Hepatocyte (in vitro differentiated cells): ENCODE measurements around the gene TNS3. TPM values are rescaled to one million over a fixed set of nuclear protein-coding genes. Genes with fewer than 3 reads are reported as not detected.

Source experiments
- DNase-seq: peaks from one replicate; pipeline ENCODE4 v3.0.0-alpha.2; 2016; ENCODE audit warnings: low spot score
- H2AFZ ChIP-seq: fragments of 200-600 bp; sonication (generic); 2 replicates; pipeline ENCODE4 v1.6.0; 2016; ENCODE audit warnings: antibody characterized with exemption, mild to moderate bottlenecking
- H3K27ac ChIP-seq: fragments of 200-600 bp; sonication (generic); 2 replicates; pipeline ENCODE4 v1.5.1; 2016; ENCODE audit warnings: mild to moderate bottlenecking
- H3K27me3 ChIP-seq: fragments of 200-600 bp; sonication (generic); 2 replicates; pipeline ENCODE4 v1.6.1; 2016
- H3K36me3 ChIP-seq: fragments of 200-600 bp; sonication (generic); replicated peaks from 2 replicates; pipeline ENCODE4 v1.5.1; 2016; ENCODE audit warnings: low read depth; ENCODE audit not compliant: insufficient read depth
- H3K4me1 ChIP-seq: fragments of 200-600 bp; sonication (generic); 2 replicates; pipeline ENCODE4 v1.5.1; 2016; ENCODE audit warnings: mild to moderate bottlenecking, moderate library complexity; ENCODE audit not compliant: insufficient read depth
- H3K4me2 ChIP-seq: fragments of 200-600 bp; sonication (generic); 2 replicates; pipeline ENCODE4 v1.6.0; 2016
- H3K4me3 ChIP-seq: fragments of 200-600 bp; sonication (generic); 2 replicates; pipeline ENCODE4 v1.5.1; 2016; ENCODE audit warnings: mild to moderate bottlenecking
- H3K79me2 ChIP-seq: fragments of 200-600 bp; sonication (generic); 2 replicates; pipeline ENCODE4 v1.6.0; 2017; ENCODE audit warnings: mild to moderate bottlenecking
- H3K9me2 ChIP-seq: fragments of 200-600 bp; sonication (generic); replicated peaks from 2 replicates; pipeline ENCODE4 v1.6.0; 2017; ENCODE audit warnings: mild to moderate bottlenecking; ENCODE audit not compliant: insufficient read depth
- H3K9me3 ChIP-seq: fragments of 200-600 bp; sonication (generic); 2 replicates; pipeline ENCODE4 v1.5.1; 2016; ENCODE audit warnings: low read depth, mild to moderate bottlenecking
- H4K20me1 ChIP-seq: fragments of 200-600 bp; sonication (generic); 2 replicates; pipeline ENCODE4 v1.6.0; 2016; ENCODE audit warnings: mild to moderate bottlenecking; ENCODE audit not compliant: insufficient read depth, poor library complexity, severe bottlenecking
- EZH2 ChIP-seq: fragments of 200-600 bp; sonication (generic); IDR thresholded peaks from 2 replicates; pipeline ENCODE4 v1.6.1; 2016; ENCODE audit warnings: antibody characterized with exemption, mild to moderate bottlenecking, borderline replicate concordance
- EZH2phosphoT487 ChIP-seq: fragments of 200-600 bp; sonication (generic); IDR thresholded peaks from one replicate; pipeline ENCODE4 v1.6.1; 2018; ENCODE audit warnings: antibody characterized with exemption, mild to moderate bottlenecking, low read depth, moderate library complexity; ENCODE audit not compliant: unreplicated experiment, severe bottlenecking
- WGBS: methylation state at CpG from one replicate; pipeline ENCODE4 v1.1.6; 2016; ENCODE audit warnings: low lambda C conversion rate; ENCODE audit errors: missing lambda C conversion rate; 5-methylcytosine and 5-hydroxymethylcytosine counted together
- polyA plus RNA-seq: library from polyadenylated mRNA; unstranded; fragments of >200 nt; fragmentation: Nextera tagmentation; extraction: Ambion mirVana; gene quantifications from 2 replicates; pipeline ENCODE4 v1.2.1, GENCODE V29; 2016
- total RNA-seq: library from RNA; depleted of rRNA; stranded (reverse); fragments of >200 nt; gene quantifications from 2 replicates; pipeline ENCODE4 v1.2.3, GENCODE V29; 2014
- TF ChIP-seq, protein P1 (sequence below): fragments of 200-600 bp; sonication (generic); IDR thresholded peaks from 2 replicates; pipeline ENCODE4 v1.5.1; 2016; ENCODE audit warnings: antibody characterized with exemption, mild to moderate bottlenecking; ENCODE audit not compliant: poor library complexity

The TNS3 gene
- total and polyA plus RNA-seq, 2 experiments from 2014 or later, result 30.0 to 73.3 TPM

DNA sequence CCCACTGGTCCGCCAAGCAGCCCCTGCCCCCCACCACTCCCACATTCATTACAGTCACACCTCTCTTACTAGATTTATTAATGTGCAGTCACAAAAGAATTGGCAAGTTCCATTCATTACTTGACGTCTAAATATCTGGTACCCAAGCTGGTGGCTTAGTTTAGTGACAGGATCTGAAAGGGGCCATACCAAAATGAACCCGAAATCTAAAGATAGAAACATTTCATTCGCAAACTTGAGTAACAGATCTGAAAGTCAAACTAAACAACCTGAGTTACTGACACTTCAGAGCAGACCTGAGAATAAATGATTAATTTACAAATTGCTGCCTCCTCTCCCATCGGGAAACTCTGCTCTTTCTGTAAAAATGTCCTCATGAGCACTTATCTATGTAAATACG, 53.4 kb downstream of the TNS3 start:
- Histone ChIP-seq H3K9me2 (no peaks in the 10 kb centered on the region), H3K4me2 (no peak overlapping the region), H3K79me2 (peaks cover 89% of the 10 kb centered on the region), H3K9me3 (no peaks in the 10 kb centered on the region), H3K4me3 (no peak overlapping the region), H3K4me1 (no peaks in the 10 kb centered on the region), H3K27me3 (no peaks in the 10 kb centered on the region), H3K27ac (no peak overlapping the region), H2AFZ (no peak overlapping the region), H4K20me1 (peaks cover 6% of the 10 kb centered on the region), H3K36me3 (no peaks in the 10 kb centered on the region)
- WGBS, result 78% methylated on average over 6 of the region's 6 CpGs
- no peak for DNase-seq
- TF ChIP-seq, protein P1, sequence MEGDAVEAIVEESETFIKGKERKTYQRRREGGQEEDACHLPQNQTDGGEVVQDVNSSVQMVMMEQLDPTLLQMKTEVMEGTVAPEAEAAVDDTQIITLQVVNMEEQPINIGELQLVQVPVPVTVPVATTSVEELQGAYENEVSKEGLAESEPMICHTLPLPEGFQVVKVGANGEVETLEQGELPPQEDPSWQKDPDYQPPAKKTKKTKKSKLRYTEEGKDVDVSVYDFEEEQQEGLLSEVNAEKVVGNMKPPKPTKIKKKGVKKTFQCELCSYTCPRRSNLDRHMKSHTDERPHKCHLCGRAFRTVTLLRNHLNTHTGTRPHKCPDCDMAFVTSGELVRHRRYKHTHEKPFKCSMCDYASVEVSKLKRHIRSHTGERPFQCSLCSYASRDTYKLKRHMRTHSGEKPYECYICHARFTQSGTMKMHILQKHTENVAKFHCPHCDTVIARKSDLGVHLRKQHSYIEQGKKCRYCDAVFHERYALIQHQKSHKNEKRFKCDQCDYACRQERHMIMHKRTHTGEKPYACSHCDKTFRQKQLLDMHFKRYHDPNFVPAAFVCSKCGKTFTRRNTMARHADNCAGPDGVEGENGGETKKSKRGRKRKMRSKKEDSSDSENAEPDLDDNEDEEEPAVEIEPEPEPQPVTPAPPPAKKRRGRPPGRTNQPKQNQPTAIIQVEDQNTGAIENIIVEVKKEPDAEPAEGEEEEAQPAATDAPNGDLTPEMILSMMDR, result no peak
- TF ChIP-seq EZH2 (no peak), EZH2phosphoT487 (no peak)

DNA sequence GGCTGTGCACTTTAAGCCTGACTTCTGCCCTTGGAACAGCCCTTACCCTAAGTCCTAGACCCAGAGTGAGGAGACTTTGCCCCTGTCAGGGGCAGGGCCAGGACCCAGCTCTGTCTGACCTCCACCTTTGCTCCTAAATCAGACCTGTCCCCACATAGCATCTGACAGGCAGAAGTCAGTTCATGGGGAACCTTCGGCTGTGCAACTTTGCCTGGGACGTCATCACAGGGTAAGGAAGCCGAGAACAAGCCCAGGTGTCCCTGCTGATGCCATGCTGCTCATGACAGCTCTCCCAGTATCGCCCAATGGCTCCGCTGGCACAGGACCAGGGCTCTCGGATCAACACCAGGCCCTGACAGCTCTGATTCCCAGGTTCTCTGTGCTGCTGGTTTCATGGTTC, 55.4 kb downstream of the TNS3 start:
- Histone ChIP-seq H3K27me3 (no peaks in the 10 kb centered on the region), H4K20me1 (peaks cover 9% of the 10 kb centered on the region), H3K79me2 (peaks cover 91% of the 10 kb centered on the region), H3K9me2 (no peaks in the 10 kb centered on the region), H2AFZ (no peak overlapping the region), H3K4me1 (peaks cover under 1% of the 10 kb centered on the region), H3K4me2 (no peak overlapping the region), H3K4me3 (no peak overlapping the region), H3K36me3 (no peaks in the 10 kb centered on the region), H3K27ac (no peak overlapping the region), H3K9me3 (no peaks in the 10 kb centered on the region)
- 99% methylated on average over 6 of the region's 6 CpGs for WGBS
- DNase-seq, result no peak
- TF ChIP-seq, protein P1, result no peak
- no peak for TF ChIP-seq EZH2phosphoT487
- TF ChIP-seq EZH2, result no peak

DNA sequence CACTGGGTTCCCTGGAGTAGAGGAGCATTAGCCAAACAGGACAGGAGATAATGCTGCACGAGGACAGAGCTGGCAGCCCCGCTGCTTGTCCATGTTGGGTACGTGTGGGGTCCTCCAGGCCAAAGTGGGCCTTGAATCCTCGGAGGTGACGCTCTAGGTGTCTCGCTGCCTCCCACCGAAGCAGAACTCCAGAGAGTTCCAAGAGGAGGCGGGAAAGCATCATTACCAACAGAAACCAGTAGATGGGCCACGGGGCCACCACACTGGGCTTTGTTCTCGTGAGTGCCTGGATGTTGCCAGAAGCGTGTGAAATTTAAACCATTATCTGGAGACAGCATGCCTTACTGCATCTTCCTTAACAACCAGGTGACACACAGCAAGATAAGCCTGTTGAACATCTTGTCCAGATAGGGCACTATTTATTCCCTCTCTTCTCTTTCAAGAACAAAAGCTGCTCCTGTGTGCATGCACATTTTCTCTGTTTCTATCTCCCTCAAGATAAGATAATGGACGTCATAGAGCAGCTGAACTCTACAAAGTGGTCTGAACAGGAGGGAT, 56.8 kb downstream of the TNS3 start:
- Histone ChIP-seq H4K20me1 (peaks cover 9% of the 10 kb centered on the region), H3K4me2 (no peak overlapping the region), H3K79me2 (peaks cover 86% of the 10 kb centered on the region), H3K9me2 (no peaks in the 10 kb centered on the region), H3K4me3 (no peak overlapping the region), H3K9me3 (no peaks in the 10 kb centered on the region), H3K27ac (peak overlapping the region; percentile 40), H3K4me1 (peaks cover 12% of the 10 kb centered on the region), H2AFZ (no peak overlapping the region), H3K27me3 (no peaks in the 10 kb centered on the region), H3K36me3 (no peaks in the 10 kb centered on the region)
- WGBS, result 76% methylated on average over 12 of the region's 12 CpGs
- TF ChIP-seq, protein P1, result no peak
- TF ChIP-seq EZH2phosphoT487, result no peak
- no peak for TF ChIP-seq EZH2
- no peak for DNase-seq
